Stomach (tissue), 4 donors: Measurements from ENCODE around the gene RPP25.

Source experiments
- CTCF ChIP-seq, 7 experiments: fragments of 450-650 bp in 4 of 7; fragments of 200-600 bp in 3 of 7; sonication (generic) in 3 of 7; IDR thresholded peaks; one replicate each; pipeline ENCODE4 v1.5.1; 2016 to 2019; ENCODE audit warnings: antibody characterized with exemption in 7 of 7, control low read depth in 2 of 7, mild to moderate bottlenecking in 1 of 7
- EP300 ChIP-seq: sonication (generic); formaldehyde crosslinking; IDR thresholded peaks from one replicate; pipeline ENCODE4 v1.6.1; 2017; ENCODE audit warnings: antibody characterized with exemption
- POLR2A ChIP-seq, 4 donors: fragments of 450-650 bp; IDR thresholded peaks; one replicate each; pipeline ENCODE4 v1.6.1; 2016; ENCODE audit warnings: antibody characterized with exemption in 4 of 4, control low read depth in 2 of 4, mild to moderate bottlenecking in 1 of 4, moderate library complexity in 1 of 4
- POLR2AphosphoS5 ChIP-seq, 3 donors: sonication (generic); formaldehyde crosslinking; IDR thresholded peaks; one replicate each; pipeline ENCODE4 v1.6.1; 2016; ENCODE audit warnings: antibody characterized with exemption in 3 of 3

GRCh38 chr15:74978503-74978902 is 21.9 kb upstream of the RPP25 start:
- TF ChIP-seq POLR2A (IDR thresholded peaks at IDR 0.05) (no peak), CTCF (IDR thresholded peaks at IDR 0.05) (no peak), POLR2AphosphoS5 (IDR thresholded peaks at IDR 0.05) (no peak), EP300 (no peak)
